Sigmoid colon (tissue), 4 donors: ENCODE data around the gene H2AZ2.

ENCODE experiments used
- CTCF ChIP-seq, 4 experiments: fragments of 450-650 bp in 3 of 4; fragments of 200-600 bp in 1 of 4; IDR thresholded peaks; one replicate each; pipeline ENCODE4 v1.5.1; 2016 to 2019; ENCODE audit warnings: antibody characterized with exemption in 4 of 4, mild to moderate bottlenecking in 3 of 4, moderate library complexity in 2 of 4
- EP300 ChIP-seq, 4 donors: sonication (generic); formaldehyde crosslinking; IDR thresholded peaks; one replicate each; pipeline ENCODE4 v1.6.1; 2017; ENCODE audit warnings: antibody characterized with exemption in 4 of 4
- POLR2A ChIP-seq, 2 donors: fragments of 450-650 bp; IDR thresholded peaks; one replicate each; pipeline ENCODE4 v1.6.1; 2016; ENCODE audit warnings: antibody characterized with exemption in 2 of 2, mild to moderate bottlenecking in 2 of 2, moderate library complexity in 2 of 2

GRCh38 chr7:44847920-44848634, at the start of gene H2AZ2:
- TF ChIP-seq CTCF (IDR thresholded peaks at IDR 0.05), result no peak
- no peak for TF ChIP-seq EP300 (IDR thresholded peaks at IDR 0.05)
- peak; percentile 44 to 55 for TF ChIP-seq POLR2A (IDR thresholded peaks at IDR 0.05)
